Activated T-cell treated with anti-CD3 and anti-CD28 coated beads for 48 hours (primary cell): ENCODE measurements around the gene TMCC3.

ENCODE experiments used
- DNase-seq: peaks from one replicate; pipeline ENCODE4 v3.0.0-alpha.2; 2020; ENCODE audit warnings: low read depth

Gene TMCC3

DNA sequence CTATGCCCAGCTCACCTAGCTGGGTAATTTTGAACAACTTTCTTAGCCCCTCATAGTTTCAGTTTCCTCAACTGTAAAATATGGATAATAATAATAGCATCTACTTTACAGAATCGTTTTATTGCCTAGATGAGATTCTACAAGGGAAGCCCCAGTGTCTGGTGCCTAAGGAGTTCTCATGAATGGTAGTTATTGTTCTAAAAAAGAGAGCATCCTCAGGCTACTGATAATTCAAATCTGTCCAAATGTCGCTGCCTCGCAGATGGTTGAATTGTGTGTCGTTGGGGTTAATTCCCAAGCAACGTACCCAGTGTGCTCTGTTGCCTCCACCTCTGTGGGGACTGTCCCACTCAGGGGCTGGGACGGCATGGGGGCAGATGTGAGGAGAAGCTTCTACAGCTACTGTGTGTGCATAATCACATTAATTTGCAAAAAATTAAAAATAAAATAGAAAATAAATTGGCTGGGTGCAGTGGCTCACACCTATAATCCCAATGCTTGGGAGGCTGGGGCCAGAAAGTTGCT lies 119.1 kb downstream of the TMCC3 start:
- DNase-seq = no peak

DNA sequence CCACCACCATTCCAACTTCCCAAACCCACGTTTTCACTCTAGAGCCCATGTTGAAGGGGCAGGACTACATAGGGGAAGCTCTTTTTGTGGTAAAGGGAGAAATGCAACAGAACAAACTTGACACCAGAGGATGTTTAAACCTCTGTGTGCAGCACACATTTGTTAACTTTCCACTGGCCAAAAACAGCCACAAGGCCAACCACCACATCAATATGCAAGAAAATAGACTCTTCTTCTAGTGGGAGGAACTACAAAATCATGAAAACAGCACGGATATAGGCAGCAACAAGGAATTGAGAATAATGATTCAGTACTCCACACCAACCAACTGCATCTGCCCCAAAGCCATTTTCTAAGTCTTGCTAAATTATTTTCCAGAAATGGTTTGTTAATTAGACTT lies 124.4 kb downstream of the TMCC3 start:
- no peak for DNase-seq
